Gastrocnemius medialis (tissue), 4 donors: ENCODE measurements around the gene TKTL1. TPM values are rescaled to one million over a fixed set of nuclear protein-coding genes. Genes with fewer than 3 reads are reported as not detected.

Experiments
- ATAC-seq, 2 donors: fragments of 150-250 bp; one replicate each; pipeline ENCODE4 v1.9.1; 2016
- DNase-seq, 2 donors: peaks; one replicate each; pipeline ENCODE4 v3.0.0-alpha.2; 2019
- H3K27ac ChIP-seq, 4 donors: fragments of 200-600 bp; sonication (generic); 1 replicate in 1 of 4; 2 replicates in 3 of 4; pipeline ENCODE4 v1.5.1; 2016 to 2018; ENCODE audit warnings: mild to moderate bottlenecking in 2 of 4, moderate library complexity in 1 of 4
- H3K27me3 ChIP-seq, 3 donors: fragments of 200-600 bp; sonication (generic) in 2 of 3; 1 replicate in 1 of 3; 2 replicates in 2 of 3; pipeline versions ENCODE4 v1.5.1 to v1.6.0; 2016 to 2019; ENCODE audit warnings: mild to moderate bottlenecking in 1 of 3, moderate library complexity in 1 of 3
- H3K36me3 ChIP-seq, 2 donors: fragments of 200-600 bp; sonication (generic) in 1 of 2; one replicate each; pipeline ENCODE4 v1.5.1; 2017 to 2018
- H3K4me1 ChIP-seq, 2 donors: fragments of 200-600 bp; sonication (generic) in 1 of 2; one replicate each; pipeline ENCODE4 v1.5.1; 2016 to 2017; ENCODE audit warnings: mild to moderate bottlenecking in 2 of 2
- H3K4me3 ChIP-seq, 4 donors: fragments of 200-600 bp; sonication (generic) in 3 of 4; 1 replicate in 1 of 4; 2 replicates in 3 of 4; pipeline ENCODE4 v1.5.1; 2016 to 2019; ENCODE audit warnings: mild to moderate bottlenecking in 2 of 4
- H3K9me3 ChIP-seq, 3 donors: fragments of 200-600 bp; sonication (generic) in 2 of 3; 1 replicate in 1 of 3; 2 replicates in 2 of 3; pipeline ENCODE4 v1.5.1; 2016 to 2019
- POLR2A ChIP-seq, 2 donors: fragments of 450-650 bp; IDR thresholded peaks; one replicate each; pipeline ENCODE4 v1.6.1; 2017; ENCODE audit warnings: antibody characterized with exemption in 2 of 2, mild to moderate bottlenecking in 2 of 2, moderate library complexity in 2 of 2
- in situ Hi-C, 4 donors: fragments of 200-750 bp; cut with MboI; loops; one replicate each; pipeline versions ENCODE4 v1.15.0 to v1.8.0; 2017; ENCODE audit warnings: low sequenced_read_pairs in 4 of 4
- intact Hi-C: fragments of 100-400 bp; cut with DNase I; formaldehyde crosslinking; loops from one replicate; pipeline ENCODE4 v1.15.1; 2023; ENCODE audit warnings: low total_unique reads
- total RNA-seq, 4 donors: library from RNA; depleted of rRNA; stranded (reverse); fragments of >200 nt; gene quantifications; one replicate each; pipeline versions ENCODE4 v1.1.0 to v1.2.3, GENCODE V29; 2016
- TF ChIP-seq, protein P1 (sequence below), 5 experiments: fragments of 450-650 bp in 3 of 5; fragments of 200-600 bp in 2 of 5; sonication (generic) in 2 of 5; IDR thresholded peaks in 4 of 5; conservative IDR thresholded peaks in 1 of 5; 1 replicate in 4 of 5; 2 replicates in 1 of 5; pipeline ENCODE4 v1.5.1; 2016 to 2019; ENCODE audit warnings: antibody characterized with exemption in 5 of 5, mild to moderate bottlenecking in 3 of 5, moderate library complexity in 3 of 5

TKTL1 gene
- total RNA-seq, 4 donors from 2014 or later, result 0.09 to 0.36 (median 0.10) TPM; not detected in 1

DNA sequence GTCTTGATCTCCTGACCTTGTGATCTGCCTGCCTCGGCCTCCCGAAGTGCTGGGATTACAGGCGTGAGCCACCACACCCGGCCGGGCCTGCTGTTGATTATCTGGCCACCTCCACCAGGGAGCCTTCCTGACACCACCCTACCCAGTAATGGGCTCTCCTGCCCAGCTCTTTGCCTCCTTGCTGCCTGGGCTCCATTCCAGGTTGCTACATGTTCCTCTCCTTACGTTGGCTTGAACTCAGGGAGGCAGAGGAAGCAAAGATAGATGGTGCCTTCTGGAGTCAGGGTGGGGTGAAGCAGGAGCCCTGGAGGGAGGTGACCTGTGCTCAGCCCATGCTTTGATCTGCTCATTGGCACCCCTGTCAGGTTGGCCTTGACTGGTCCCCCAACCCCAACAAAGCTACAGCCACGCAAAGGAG is 52.5 kb downstream of the TKTL1 start:
- Histone ChIP-seq H3K27ac (no peak overlapping the region), H3K27me3 (no peaks in the 10 kb centered on the region), H3K4me3 (no peak overlapping the region), H3K4me1 (no peaks in the 10 kb centered on the region), H3K36me3 (no peaks in the 10 kb centered on the region), H3K9me3 (no peaks in the 10 kb centered on the region)
- TF ChIP-seq, protein P1, sequence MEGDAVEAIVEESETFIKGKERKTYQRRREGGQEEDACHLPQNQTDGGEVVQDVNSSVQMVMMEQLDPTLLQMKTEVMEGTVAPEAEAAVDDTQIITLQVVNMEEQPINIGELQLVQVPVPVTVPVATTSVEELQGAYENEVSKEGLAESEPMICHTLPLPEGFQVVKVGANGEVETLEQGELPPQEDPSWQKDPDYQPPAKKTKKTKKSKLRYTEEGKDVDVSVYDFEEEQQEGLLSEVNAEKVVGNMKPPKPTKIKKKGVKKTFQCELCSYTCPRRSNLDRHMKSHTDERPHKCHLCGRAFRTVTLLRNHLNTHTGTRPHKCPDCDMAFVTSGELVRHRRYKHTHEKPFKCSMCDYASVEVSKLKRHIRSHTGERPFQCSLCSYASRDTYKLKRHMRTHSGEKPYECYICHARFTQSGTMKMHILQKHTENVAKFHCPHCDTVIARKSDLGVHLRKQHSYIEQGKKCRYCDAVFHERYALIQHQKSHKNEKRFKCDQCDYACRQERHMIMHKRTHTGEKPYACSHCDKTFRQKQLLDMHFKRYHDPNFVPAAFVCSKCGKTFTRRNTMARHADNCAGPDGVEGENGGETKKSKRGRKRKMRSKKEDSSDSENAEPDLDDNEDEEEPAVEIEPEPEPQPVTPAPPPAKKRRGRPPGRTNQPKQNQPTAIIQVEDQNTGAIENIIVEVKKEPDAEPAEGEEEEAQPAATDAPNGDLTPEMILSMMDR (IDR thresholded peaks at IDR 0.05 in 4 of 5, conservative IDR thresholded peaks at IDR 0.05 in 1 of 5), result no peak
- TF ChIP-seq POLR2A (IDR thresholded peaks at IDR 0.05), result no peak
- intact Hi-C loops, result no loop called here
- DNase-seq (no peak), ATAC-seq (no peak)
- in situ Hi-C loops, result no loop called here

DNA sequence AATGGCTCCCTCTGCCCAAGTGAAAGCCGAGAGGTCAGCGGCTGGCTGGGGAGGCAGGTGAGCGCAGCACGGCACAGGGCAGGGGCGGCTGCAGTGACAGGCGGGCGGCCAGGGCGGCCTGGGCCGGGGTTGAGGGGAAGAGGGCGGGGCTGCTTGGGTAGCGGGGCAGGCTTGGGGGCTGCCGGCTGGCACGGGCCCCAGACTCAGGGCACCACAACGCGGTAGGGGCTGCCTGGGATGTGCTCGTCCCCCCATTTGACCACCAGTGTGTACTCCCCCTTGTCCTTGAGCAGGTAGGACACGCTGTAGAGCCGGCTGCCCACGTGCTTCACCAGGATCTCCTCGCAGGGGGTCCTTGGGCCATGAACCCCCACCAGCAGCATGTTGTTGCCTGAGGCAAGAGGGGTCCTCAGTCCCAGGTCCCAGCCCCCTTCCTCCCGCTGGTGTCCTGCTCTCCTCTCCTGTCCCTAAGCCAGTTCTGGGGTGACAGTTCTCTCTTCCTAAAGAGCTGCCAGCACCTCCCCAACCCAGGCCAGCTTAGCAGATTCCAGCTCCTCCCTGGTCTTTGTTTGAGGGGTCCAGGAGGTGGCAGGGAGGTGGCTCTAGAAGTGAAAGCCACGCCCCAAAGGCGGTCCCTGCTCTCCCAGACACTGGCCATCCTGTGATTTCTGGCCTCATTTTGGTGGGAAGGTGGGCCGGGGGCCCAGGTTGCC is 53.2 kb downstream of the TKTL1 start:
- Histone ChIP-seq H3K36me3 (no peaks in the 10 kb centered on the region), H3K27ac (no peak overlapping the region), H3K27me3 (no peaks in the 10 kb centered on the region), H3K4me3 (no peak overlapping the region), H3K9me3 (no peaks in the 10 kb centered on the region), H3K4me1 (no peaks in the 10 kb centered on the region)
- ATAC-seq (no peak), DNase-seq (no peak)
- intact Hi-C loops, result no loop called here
- in situ Hi-C loops, result no loop called here
- TF ChIP-seq, protein P1 (IDR thresholded peaks at IDR 0.05 in 4 of 5, conservative IDR thresholded peaks at IDR 0.05 in 1 of 5), result no peak
- no peak for TF ChIP-seq POLR2A (IDR thresholded peaks at IDR 0.05)

- DNase-seq, result no peak
Observed at GRCh38 chrX:154349359-154349935, 53.9 kb downstream of the TKTL1 start.

GRCh38 chrX:154349979-154350378 is 54.4 kb downstream of the TKTL1 start:
- H3K9me3 ChIP-seq, result no peaks in the 10 kb centered on the region
- no peaks in the 10 kb centered on the region for H3K36me3 ChIP-seq
- H3K4me1 ChIP-seq, result no peaks in the 10 kb centered on the region
- no peaks in the 10 kb centered on the region for H3K27me3 ChIP-seq
- TF ChIP-seq, protein P1 (IDR thresholded peaks at IDR 0.05 in 4 of 5, conservative IDR thresholded peaks at IDR 0.05 in 1 of 5), result no peak
- no peak for TF ChIP-seq POLR2A (IDR thresholded peaks at IDR 0.05)
- intact Hi-C loops, result no loop called here
- no peak for DNase-seq
- in situ Hi-C loops, result no loop called here
- ATAC-seq, result no peak
- H3K4me3 ChIP-seq, result no peak overlapping the region
- no peak overlapping the region for H3K27ac ChIP-seq

More at GRCh38 chrX:154349359-154349935, 53.9 kb downstream of the TKTL1 start:
- Histone ChIP-seq H3K4me3 (no peak overlapping the region), H3K4me1 (no peaks in the 10 kb centered on the region), H3K9me3 (no peaks in the 10 kb centered on the region), H3K36me3 (no peaks in the 10 kb centered on the region), H3K27ac (no peak overlapping the region), H3K27me3 (no peaks in the 10 kb centered on the region)
- TF ChIP-seq, protein P1 (IDR thresholded peaks at IDR 0.05 in 4 of 5, conservative IDR thresholded peaks at IDR 0.05 in 1 of 5), result no peak
- TF ChIP-seq POLR2A (IDR thresholded peaks at IDR 0.05), result no peak
- ATAC-seq, result no peak
- in situ Hi-C loops, result no loop called here
- intact Hi-C loops, result no loop called here
